Measurements from ENCODE around the gene TFCP2.
"Not testable (repeated sequence)": the region's sequence is repeated elsewhere in the genome, so short reads cannot be mapped to it uniquely, and the experiment has no call there.

TFCP2 gene

DNA sequence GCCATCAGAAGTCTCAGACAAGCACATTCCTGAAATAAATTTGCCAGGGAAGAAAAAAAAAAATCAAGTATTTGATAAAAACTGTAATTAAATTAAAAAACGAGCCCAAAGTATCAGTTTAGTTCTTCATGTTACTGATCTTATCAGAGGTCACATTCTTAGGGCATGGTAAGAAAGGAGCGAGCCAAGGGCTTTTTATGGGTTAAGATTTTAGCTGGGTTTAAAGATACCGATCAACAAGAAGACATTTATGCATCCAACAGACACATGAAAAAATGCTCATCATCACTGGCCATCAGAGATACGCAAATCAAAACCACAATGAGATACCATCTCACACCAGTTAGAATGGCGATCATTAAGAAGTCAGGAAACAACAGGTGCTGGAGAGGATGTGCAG is 94.6 kb downstream of the TFCP2 start:
- DNase-seq = not testable (repeated sequence)

DNA sequence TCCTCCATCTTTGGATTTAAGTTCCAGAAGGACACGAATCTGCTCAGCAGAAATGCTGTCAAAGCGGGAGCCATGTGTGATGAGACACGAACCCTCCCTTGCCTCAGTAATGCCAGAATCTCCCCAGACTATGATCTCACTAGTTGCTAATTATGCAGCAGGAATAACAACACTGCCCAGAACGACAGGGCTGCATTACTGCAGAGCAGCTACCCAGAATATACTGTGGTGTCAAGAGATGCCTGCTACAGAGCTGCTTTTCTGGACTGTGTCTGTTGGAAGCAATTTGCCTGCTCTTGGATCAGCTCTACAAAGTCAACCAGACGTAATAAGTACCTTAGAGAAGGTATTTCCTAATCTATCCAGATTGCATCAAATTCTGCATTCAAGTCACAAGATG is 95.0 kb downstream of the TFCP2 start:
- DNase-seq = no peak

GRCh38 chr12:51076236-51076930 is 96.6 kb downstream of the TFCP2 start:
- DNase-seq = no peak

GRCh38 chr12:51075390-51075789 is 97.5 kb downstream of the TFCP2 start:
- no peak for DNase-seq

- DNase-seq = no peak
These were observed 101.3 kb downstream of the TFCP2 start for GRCh38 chr12:51071663-51072062.

DNA sequence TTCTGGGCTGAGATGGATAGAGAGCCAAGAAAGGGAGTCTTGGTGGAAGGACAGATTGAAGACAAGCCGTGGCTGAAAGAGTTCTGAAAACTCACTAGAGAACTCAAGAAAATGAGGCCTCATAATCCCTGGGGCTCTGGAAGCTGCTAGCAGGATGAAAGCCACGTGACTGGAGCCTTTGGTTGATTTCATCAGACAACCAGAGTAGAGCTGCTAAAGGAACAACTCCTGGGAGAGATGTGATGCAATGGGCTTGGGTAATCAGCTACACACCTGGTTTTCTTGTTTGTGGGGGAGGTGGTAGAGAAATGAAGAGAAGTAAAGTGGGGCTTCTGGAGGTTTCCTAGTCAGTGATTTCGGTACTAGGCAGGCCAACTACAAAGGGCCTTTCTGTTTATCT is 102.9 kb downstream of the TFCP2 start:
- DNase-seq = no peak

DNA sequence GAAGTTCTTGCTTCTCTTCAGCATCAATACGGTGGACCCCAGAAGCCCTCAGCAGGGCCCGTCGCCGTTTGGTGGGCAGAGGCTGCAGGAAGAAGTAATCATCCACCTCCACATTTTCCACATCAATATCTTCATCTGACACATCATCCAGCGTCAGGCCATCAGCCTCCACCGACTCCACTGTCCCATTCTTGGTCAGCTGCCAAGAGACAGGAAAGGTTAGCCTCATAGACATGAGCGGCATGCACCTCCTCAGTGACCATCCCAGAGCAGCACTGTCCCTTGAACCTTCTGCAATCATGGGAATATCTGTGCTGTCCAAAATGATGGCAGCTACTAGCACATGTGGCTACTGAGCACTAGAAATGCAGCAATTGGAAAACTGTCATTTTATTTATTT is 105.2 kb downstream of the TFCP2 start:
- DNase-seq = no peak

GRCh38 chr12:51067229-51067628 is 105.7 kb downstream of the TFCP2 start:
- no peak for DNase-seq

GRCh38 chr12:51065530-51065929 is 107.4 kb downstream of the TFCP2 start:
- DNase-seq = no peak

GRCh38 chr12:51062631-51063397 is 110.1 kb downstream of the TFCP2 start:
- DNase-seq = no peak

DNA sequence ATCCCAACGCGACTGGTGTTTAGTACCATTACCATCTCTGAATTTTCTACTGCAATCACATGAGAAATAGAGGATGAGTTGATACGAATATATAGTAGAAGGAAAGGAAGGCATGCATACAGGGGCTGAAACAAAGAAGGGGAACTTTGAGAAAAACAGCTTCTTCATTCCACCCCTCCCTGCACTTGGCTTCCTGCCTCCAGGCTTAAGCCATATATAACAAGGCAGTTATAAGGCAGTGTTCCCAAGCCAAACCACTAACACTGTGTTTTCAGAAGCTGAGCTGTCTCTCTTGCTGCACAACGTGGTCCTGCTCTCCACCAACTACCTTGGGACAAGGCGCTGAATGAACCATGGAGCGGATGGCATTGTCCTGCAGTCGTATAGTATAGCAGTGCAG is 113.8 kb downstream of the TFCP2 start:
- no peak for DNase-seq

DNA sequence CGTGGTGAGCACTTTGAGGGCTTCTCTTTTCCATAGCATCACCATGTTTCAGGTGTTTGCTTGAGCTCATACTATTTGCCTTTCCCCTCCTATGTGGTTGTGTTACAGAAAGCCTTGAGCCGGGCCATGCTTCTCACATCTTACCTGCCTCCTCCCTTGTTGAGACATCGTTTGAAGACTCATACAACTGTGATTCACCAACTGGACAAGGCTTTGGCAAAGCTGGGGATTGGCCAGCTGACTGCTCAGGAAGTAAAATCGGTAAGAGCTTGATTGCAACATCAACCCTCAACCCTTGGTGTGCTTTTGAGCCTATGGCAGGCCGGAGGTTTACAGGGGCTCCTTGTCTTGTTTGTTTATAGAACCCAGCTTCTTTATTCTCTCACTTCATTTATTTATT is 116.7 kb downstream of the TFCP2 start:
- DNase-seq = no peak

DNA sequence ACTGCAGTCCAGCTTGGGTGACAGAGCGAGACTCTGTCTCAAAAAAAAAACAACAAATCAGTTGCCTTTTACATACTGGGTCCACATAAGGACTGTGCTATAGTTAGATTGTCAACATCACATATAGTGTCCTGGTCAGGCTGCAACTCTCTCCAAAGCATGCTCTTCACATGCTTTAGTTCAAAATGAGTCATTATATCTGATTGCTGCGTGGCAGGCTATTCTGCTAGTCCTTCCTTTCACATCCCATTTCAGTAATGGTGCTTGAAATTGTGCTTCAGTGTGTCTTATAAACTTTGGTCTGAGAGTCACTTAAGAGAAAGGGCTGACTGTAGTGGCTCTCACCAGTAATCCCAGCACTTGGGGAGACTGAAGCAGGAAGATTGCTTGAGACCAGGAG is 117.9 kb downstream of the TFCP2 start:
- DNase-seq = no peak

GRCh38 chr12:51051787-51052186 is 121.1 kb downstream of the TFCP2 start:
- DNase-seq = no peak

- DNase-seq = no peak
These were observed 123.4 kb downstream of the TFCP2 start for GRCh38 chr12:51049525-51049924.

- no peak for DNase-seq
These were observed 124.2 kb downstream of the TFCP2 start for GRCh38 chr12:51048661-51049251.

DNA sequence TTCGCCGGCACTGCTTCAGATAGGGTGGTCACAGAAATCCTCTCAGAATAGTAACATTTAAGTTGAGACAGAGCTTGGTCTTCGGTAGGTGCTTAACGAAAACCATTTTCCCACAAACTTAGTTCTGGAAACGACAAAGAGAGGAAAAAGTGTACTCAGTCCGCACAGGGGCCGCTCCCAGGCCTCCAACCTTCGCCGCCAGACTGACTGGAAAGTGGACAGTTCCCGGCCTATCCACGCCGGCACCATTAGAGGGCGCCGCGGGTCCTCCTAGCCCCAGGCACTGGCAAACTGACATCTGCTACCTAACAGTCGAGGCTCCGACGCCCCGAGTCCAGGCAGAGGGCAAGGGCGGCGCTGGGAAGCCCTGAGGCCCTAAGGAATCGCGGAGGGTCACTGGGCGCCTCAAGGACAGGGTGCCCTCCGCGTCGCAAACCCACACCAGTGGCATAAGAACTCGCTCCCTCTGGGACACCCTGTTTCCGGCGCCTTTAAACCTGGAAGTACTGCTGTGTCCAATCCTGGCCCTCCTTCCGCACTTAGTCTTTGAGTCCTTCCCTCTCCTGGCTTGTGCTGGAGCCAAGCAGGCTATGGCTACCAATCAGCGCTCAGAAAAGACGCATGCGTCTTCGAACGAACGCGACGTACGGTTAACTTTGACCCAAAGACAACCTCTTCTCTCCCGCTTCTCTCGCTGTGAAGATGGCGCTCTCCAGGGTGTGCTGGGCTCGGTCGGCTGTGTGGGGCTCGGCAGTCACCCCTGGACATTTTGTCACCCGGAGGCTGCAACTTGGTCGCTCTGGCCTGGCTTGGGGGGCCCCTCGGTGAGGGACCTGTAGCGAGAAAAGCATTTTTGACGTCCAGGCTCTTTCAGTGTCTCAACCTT is 125.0 kb downstream of the TFCP2 start, which contains the start of gene LETMD1:
LETMD1 (plus strand) TSS at position 673 of the 886 bp plus-strand sequence; CDS start at position 703, 30 bp downstream.
- peak; percentile 98 for DNase-seq
